HUDEP-2 (cell line): ENCODE results near the gene DDAH2.
A peak's percentile ranks its signal among the peaks of the same experiment; 100 is the strongest.
"Not testable (repeated sequence)": the region's sequence is repeated elsewhere in the genome, so short reads cannot be mapped to it uniquely, and the experiment has no call there.

Source experiments
- DNase-seq, 76 experiments: peaks; one replicate each; lab custom pipeline; 2025; ENCODE audit not compliant: unreplicated experiment in 76 of 76; lab: John Stamatoyannopoulos, UW

Gene DDAH2

GRCh38 chr6:31715022-31715958, 13.8 kb downstream of the DDAH2 start, which contains the start of gene LY6G6D:
Gene LY6G6D (plus strand): TSS chr6:31715348. CDS start chr6:31715356, 8 bp downstream.
- DNase-seq, result no peak

- no peak for DNase-seq
Measured at GRCh38 chr6:31713991-31714684, 15.0 kb downstream of the DDAH2 start.

DNA sequence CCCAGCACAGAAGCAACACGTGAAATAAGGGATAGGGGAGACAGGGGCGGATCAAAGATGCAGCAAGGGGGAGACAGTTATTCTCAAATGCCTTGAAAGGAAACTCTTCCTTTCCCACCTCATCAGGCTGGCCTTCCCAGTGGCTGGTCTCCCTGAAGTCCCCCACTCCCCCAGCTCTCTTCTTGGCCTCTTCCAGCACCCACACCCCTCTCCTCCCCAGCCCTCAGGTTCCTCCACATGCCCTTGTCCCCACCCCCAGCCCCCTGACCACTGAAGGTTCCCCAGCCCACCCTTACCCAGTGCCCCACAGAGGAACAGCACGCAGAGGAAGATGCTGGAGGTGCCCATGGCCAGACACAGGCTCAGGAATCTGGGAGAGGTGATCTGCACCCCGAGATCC, 15.6 kb downstream of the DDAH2 start:
- no peak for DNase-seq

DNA sequence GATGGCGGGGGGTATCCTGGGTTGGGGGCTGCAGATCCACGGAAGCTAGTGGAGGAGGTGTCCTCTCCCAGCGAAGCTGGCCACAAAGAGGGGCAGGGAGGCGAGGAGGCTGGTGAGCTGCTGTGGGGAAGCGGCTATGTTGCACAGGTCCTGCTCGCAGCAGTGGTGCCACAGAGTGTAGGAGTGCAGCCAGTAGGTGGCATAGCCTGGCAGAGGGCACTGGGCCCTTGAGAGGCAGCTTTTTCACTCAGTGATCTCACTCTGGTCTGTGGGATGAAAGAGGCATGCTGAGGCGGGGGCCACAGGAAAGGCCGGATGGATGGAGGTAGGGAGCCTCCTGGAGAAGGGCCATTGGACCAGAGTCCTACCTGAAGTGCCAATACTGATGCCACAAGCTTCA, 16.8 kb downstream of the DDAH2 start:
- DNase-seq, result peak in 22 of 76 experiments; percentile 5 to 48 (median 28)

DNA sequence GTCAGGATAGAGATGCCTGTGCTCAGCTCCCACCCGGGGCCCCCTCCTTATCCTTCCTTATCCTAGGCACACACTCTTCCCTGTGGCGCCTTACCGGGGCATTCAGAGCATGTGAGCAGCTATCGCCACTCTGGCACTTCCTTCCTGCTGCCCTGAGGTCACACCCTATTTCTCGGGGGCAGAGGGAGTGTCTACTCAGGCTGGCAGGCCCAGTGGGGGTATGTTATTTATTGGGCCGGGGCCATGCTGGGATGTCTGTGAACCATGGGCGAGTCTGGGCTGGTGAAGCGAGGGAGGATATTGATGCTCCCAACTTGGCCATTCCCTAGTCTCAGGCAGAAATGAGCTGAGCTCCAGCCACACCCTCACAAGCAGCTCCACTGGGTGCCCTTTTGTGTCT, 17.9 kb downstream of the DDAH2 start:
- peak in 65 of 76 experiments; percentile 17 to 78 (median 56) for DNase-seq

DNA sequence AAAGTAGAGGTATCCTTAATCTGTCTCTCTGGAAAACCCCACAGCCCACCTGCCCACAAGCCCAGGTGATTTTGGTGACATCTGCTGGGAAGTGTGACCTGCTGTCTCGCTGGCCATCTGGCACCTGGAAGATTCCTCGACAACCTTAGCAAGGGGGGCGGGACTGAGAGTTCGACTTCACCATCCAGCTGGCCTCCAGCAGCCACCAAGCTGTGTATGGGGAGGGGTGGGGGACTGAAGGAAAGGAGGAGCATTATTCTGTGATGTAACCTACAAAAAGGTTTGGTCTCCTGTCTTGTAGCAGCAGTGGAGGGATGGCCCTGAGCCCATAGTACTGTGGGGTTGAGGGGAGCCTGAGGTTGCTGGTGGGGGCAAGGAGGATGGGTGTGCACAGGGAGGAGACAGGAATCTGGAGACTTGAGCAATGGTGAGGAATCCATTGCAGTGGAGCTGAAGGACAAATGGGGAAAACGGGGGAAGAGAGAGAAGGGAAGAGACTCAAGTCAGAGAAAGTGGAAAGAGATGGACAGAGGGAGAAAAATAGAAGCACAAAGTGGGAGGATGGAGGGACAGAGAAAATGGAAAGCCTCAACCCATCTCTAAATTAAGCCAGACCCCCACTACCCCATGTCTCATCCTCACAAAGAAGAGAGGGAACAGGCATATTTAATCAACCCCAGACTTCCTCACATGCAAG, 18.4 kb downstream of the DDAH2 start:
- no peak for DNase-seq

DNA sequence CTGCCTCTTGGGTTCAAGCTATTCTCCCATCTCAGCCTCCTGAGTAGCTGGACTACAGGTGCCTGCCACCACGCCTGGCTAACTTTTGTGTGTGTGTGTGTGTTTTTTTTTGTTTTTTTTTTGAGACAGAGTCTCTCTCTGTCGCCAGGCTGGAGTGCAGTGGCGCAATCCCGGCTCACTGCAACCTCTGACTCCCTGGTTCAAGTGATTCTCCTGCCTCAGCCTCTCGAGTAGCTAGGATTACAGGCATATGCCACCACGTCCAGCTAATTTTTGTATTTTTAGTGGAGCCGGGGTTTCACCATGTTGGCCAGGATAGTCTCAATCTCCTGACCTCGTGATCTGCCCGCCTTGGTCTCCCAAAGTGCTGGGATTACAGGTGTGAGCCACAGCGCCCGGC, 19.9 kb downstream of the DDAH2 start:
- not testable (repeated sequence) for DNase-seq

- DNase-seq, result no peak
Measured at GRCh38 chr6:31708224-31708623, 20.9 kb downstream of the DDAH2 start.

GRCh38 chr6:31707701-31708100, 21.4 kb downstream of the DDAH2 start:
- no peak for DNase-seq

DNA sequence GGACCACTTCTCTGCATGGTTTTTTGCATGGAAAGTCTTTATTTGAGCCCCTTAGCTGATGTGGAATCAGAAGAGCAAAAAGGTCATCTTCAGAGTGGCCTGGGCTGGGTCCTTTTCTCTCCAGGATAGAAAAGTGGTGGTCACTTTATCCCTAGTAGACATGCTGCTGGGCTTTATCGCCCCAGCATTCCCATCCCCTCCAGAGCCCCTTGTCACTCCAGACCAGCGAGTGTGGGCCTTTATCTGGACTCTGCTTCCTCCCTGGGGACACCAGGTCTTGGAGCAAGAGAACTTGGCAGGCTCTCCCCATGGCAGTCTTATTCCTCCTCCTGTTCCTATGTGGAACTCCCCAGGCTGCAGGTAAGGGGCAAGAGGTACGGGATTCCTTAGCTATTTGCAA, 22.5 kb downstream of the DDAH2 start, which contains the start of gene LY6G6F:
TSS of gene LY6G6F (plus strand) at position 268 of the 400 bp plus-strand sequence. CDS start at position 309, 41 bp downstream.
- no peak for DNase-seq

- no peak for DNase-seq
Measured at GRCh38 chr6:31705931-31706330, 23.2 kb downstream of the DDAH2 start.

- DNase-seq, result peak in 75 of 76 experiments; percentile 89 to 100 (median 99)
Measured at GRCh38 chr6:31702819-31703716, 26.0 kb downstream of the DDAH2 start, which contains the start of gene ABHD16A. Gene ABHD16A (minus strand): TSS chr6:31703324. CDS start chr6:31703281, 43 bp downstream.

- DNase-seq, result peak in 3 of 76 experiments; percentile 38 to 49 (median 46)
Measured at GRCh38 chr6:31702405-31702818, 26.7 kb downstream of the DDAH2 start.

GRCh38 chr6:31701666-31702404, 27.3 kb downstream of the DDAH2 start:
- peak in 17 of 76 experiments; percentile 12 to 46 (median 26) for DNase-seq

GRCh38 chr6:31700740-31701401, 28.2 kb downstream of the DDAH2 start:
- DNase-seq, result no peak

DNA sequence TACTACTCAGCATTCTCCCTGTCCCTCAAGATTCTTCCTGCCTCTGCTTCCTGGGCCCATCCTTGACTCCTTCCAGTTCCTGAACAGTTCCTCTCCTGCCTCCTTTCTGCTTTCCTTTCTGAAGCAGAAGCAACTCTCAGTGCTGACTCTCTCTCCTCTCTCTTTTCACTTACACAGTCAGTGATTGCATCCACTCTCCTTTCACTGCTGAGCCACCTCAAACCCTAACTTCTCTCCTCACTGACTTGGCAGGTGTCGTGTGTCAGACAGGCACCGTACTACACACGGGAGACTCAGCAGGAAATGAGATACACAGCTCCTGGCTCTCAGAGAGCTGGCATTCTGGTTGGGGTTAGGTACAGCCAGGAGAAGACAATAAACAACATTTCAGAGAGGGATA, 31.5 kb downstream of the DDAH2 start:
- no peak for DNase-seq

- DNase-seq, result no peak
Measured at GRCh38 chr6:31693535-31693934, 35.6 kb downstream of the DDAH2 start.

DNA sequence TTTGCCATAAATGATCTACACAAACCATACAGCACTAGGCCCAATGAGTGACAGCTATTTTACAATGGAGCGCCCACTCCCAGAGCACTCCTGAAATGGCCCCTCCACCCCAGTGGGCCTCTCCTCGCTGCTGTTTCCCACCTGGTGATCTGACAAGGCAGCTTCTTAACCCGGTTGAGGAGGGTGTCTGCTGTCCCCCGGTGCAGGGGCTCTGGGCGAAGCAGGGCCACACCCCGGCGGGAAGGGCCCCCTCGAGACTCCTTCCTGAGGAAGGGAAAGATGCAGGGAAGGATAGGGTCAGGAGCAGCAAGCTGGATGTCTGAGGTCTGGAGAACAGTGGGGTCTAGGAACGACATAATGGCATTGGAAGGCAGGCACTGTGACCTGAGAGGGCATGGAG, 36.2 kb downstream of the DDAH2 start:
- DNase-seq, result no peak
